ENCODE data around the gene NSMCE1. TPM values are rescaled to one million over a fixed set of nuclear protein-coding genes. Genes with fewer than 3 reads are reported as not detected.

NSMCE1 gene
- total and polyA plus RNA-seq, 2 of the 8 experiments (the other 6 are each of a cell fraction or from before 2014, with no cell fraction given), result 8.1 to 16.6 TPM

- Histone ChIP-seq H2BK15ac (ENCODE audit: low read length) (no peak overlapping the region), H2BK12ac (ENCODE audit: low read depth, low read length) (no peak overlapping the region), H4K20me1 (replicated peaks in 1 of 2; ENCODE audit: control insufficient read depth in 1 of 2, insufficient read depth in 2 of 2, low read length in 2 of 2) (peaks cover 0 to 1% of the 10 kb centered on the region in 2 experiments), H2BK120ac (replicated peaks; ENCODE audit: low read depth, low read length) (no peak overlapping the region), H3K4ac (replicated peaks; ENCODE audit: insufficient read length, low read depth, low read length) (no peak overlapping the region), H3K14ac (ENCODE audit: insufficient read length) (no peak overlapping the region), H4K8ac (ENCODE audit: extremely low read depth, insufficient read depth, low read length) (no peak overlapping the region), H3K79me1 (ENCODE audit: low read depth, low read length) (no peaks in the 10 kb centered on the region), H3K9me3 (ENCODE audit: insufficient read depth in 2 of 2, low read depth in 1 of 2, low read length in 1 of 2) (no peaks in the 10 kb centered on the region), H4K91ac (replicated peaks; ENCODE audit: insufficient read length, low read length) (no peak overlapping the region), H3K4me2 (ENCODE audit: insufficient read depth in 1 of 2, low read depth in 2 of 2, low read length in 2 of 2) (no peak overlapping the region), H3K4me3 (ENCODE audit: extremely low read depth in 1 of 4, insufficient read depth in 2 of 4, low read depth in 3 of 4, low read length in 4 of 4) (no peak overlapping the region), H3K18ac (ENCODE audit: extremely low read depth, low read length) (no peak overlapping the region), H2BK20ac (ENCODE audit: low read length) (no peak overlapping the region), H3K23me2 (ENCODE audit: low read depth, low read length) (no peaks in the 10 kb centered on the region), H2AK5ac (ENCODE audit: low read depth, low read length) (no peak overlapping the region), H3K27ac (ENCODE audit: low read depth, low read length) (no peak overlapping the region), H3K4me1 (replicated peaks in 1 of 4; ENCODE audit: control insufficient read depth in 3 of 4, insufficient read depth in 4 of 4, low read length in 3 of 4) (no peaks in the 10 kb centered on the region; a peak in 1 of 7 replicates), H3K79me2 (ENCODE audit: control insufficient read depth in 1 of 2, insufficient read depth in 2 of 2, low read length in 2 of 2) (no peaks in the 10 kb centered on the region), H3K56ac (replicated peaks; ENCODE audit: insufficient read length, low read depth, low read length) (no peak overlapping the region), H2BK5ac (ENCODE audit: low read depth, low read length) (peak overlapping the region; percentile 4; the same call in 1 of the 2 replicates), H3K27me3 (replicated peaks in 1 of 4; ENCODE audit: control insufficient read depth in 3 of 4, extremely low read depth in 1 of 4, insufficient read depth in 3 of 4, low read length in 3 of 4) (no peaks in the 10 kb centered on the region), H3K9ac (replicated peaks in 1 of 4; ENCODE audit: extremely low read depth in 1 of 4, low read depth in 3 of 4, low read length in 3 of 4) (no peak overlapping the region), H3K23ac (ENCODE audit: insufficient read length) (no peak overlapping the region), H3K36me3 (ENCODE audit: control insufficient read depth in 2 of 4, insufficient read depth in 4 of 4, low read length in 3 of 4) (0 out of 8 replicates have a peak, but pooled peaks cover 0 to 3% (median 0%) of the 10 kb centered on the region in 4 experiments), H4K5ac (ENCODE audit: insufficient read length, low read depth, low read length) (no peak overlapping the region), H2AFZ (ENCODE audit: low read length) (no peak overlapping the region)
- FAIRE-seq (no peak), DNase-seq (ENCODE audit: low read depth in 1 of 2, low spot score in 2 of 2) (no peak)
- ChIA-PET CTCF (ENCODE audit: partially characterized antibody) (interaction anchor here (0.6 to 17.4 kb wide), 47 partner anchors 9 to 1960 kb away, joined by 3 to 241 read pairs (median 4); no protein-coding TSS in a partner anchor), POLR2A (ENCODE audit: partially characterized antibody) (interaction anchor here (0.6 to 1.3 kb wide), 3 partner anchors 12 to 120 kb away, joined by 3 to 4 read pairs (median 3); partner anchors contain the start of gene KDM8)
- TF ChIP-seq CHD1 (IDR thresholded peaks at IDR 0.05; ENCODE audit: low read depth, low read length) (no peak), NANOG (IDR thresholded peaks at IDR 0.05; ENCODE audit: insufficient read depth, low read depth, low read length, poor library complexity, severe bottlenecking) (peak; percentile 16), CTCF (IDR thresholded peaks at IDR 0.05; ENCODE audit: control extremely low read depth in 1 of 3, insufficient read depth in 1 of 3, low read depth in 1 of 3, low read length in 3 of 3) (peak; percentile 73 to 79 (median 76)), YY1 (IDR thresholded peaks at IDR 0.05; ENCODE audit: low read depth, low read length) (0 out of 2 replicates have a peak, but pooled peaks have one; percentile 17), POU5F1 (IDR thresholded peaks at IDR 0.05; ENCODE audit: low read depth, low read length) (no peak), RAD21 (IDR thresholded peaks at IDR 0.05 in 1 of 2, conservative IDR thresholded peaks at IDR 0.05 in 1 of 2; ENCODE audit: low read depth in 2 of 2, low read length in 2 of 2) (peak; percentile 77 to 81)
- 78% methylated on average over 23 of the region's 23 CpGs; no CpG with 5 or more reads in 1 of the 2 experiments for WGBS, 2 experiments (ENCODE audit: extremely low coverage in 1 of 2, insufficient coverage in 1 of 2, insufficient read length in 1 of 2, insufficient replicate concordance in 2 of 2, low coverage in 1 of 2, low lambda C conversion rate in 2 of 2, missing lambda C conversion rate in 1 of 2)
Observed at GRCh38 chr16:27235055-27235937, 33.3 kb downstream of the NSMCE1 start.

Measured in H1 (cell line).